GM18907 (cell line): ENCODE measurements around the gene CENPL.
"Not testable (repeated sequence)": the region's sequence is repeated elsewhere in the genome, so short reads cannot be mapped to it uniquely, and the experiment has no call there.

Experiments used
- ATAC-seq: cut with Tn5 transposase; IDR thresholded peaks from one replicate; pipeline ENCODE4 v1.9.1; 2021; ENCODE audit warnings: mild to moderate bottlenecking, moderate library complexity; ENCODE audit not compliant: unreplicated experiment

CENPL gene, protein sequence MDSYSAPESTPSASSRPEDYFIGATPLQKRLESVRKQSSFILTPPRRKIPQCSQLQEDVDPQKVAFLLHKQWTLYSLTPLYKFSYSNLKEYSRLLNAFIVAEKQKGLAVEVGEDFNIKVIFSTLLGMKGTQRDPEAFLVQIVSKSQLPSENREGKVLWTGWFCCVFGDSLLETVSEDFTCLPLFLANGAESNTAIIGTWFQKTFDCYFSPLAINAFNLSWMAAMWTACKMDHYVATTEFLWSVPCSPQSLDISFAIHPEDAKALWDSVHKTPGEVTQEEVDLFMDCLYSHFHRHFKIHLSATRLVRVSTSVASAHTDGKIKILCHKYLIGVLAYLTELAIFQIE

DNA sequence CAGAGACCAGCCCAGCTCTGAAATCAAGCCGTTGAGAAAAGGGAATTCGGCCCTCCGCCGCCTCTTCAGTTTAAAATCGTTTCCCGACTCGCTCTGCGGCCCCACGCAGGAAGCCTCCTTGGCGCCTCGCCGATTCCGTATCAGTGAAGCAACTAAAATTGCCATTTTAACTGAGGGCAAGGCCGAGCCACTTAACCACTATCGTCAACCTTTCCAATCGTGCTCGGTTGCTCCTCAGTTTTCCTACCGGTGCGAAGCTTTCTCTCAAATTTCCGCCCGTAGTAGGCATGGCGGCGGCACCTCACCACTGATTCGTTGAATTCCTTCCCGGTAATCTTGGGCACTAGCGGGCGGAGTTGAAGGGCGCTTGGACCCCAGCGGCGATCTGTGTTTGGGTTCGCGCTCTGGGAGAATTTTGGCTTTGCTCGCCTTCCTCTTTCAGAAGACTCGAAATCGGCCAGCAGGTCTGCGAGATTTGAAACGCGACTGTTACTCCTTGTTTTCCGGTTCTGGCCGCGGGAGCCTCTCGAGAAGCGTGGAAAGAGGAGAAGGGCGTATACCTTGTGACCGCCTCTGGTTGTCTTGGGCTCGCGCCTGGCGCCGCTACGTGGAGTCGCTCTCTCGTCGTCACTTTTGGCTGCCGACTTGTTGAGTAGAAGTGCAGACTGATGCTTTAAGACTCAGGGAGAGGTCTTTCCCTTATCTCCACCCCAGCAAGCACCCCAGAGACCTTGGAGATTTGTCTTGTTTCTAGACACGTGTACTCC lies at the start of gene CENPL, which contains the start of gene DARS2:
Gene CENPL (minus strand): TSS at position 569 of the 767 bp plus-strand sequence. CDS start 13,584 bp downstream, outside the sequence.
Gene DARS2 (plus strand): TSS at position 359 of the 767 bp plus-strand sequence. CDS start 557 bp downstream, outside the sequence.
- peak; percentile 89 for ATAC-seq

DNA sequence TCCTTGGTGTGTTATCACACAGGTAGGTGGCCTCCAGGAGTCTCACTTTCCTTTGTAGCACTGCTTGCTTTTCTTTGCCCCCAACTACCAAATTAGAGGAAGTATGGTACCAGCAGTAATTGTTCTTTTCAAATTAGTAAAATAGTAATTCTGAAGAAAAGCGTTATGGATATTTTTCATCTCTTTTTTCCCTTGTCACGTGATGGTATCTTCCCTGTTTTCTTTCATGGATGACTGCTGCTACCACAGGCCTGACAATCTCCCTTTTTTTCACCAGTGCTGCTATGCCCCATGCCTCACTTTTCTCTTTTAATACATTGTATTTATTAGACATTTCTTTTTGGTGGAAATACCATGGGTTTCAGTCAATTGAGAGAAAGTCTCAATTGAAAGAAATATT lies 46.8 kb upstream of the CENPL start:
- ATAC-seq, result no peak

DNA sequence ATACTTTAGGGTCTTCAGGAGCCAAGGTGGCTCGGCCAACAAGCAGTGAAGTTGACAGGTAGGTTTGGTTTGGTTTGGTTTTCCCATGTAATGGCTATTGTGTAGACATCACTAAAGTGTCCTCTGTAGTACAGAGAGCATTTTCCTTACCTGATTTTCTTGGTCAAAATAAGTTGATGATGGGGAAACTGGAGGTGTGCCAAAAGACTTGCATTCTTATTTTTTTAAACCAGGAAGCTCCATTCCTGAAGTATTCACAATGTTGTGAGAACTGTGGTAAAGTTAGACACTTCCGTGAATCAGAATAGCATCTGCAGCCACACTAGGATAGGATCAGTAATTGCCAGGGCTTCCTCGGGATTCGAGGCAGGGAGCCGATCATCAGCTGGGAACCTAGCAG lies 46.4 kb upstream of the CENPL start:
- no peak for ATAC-seq

DNA sequence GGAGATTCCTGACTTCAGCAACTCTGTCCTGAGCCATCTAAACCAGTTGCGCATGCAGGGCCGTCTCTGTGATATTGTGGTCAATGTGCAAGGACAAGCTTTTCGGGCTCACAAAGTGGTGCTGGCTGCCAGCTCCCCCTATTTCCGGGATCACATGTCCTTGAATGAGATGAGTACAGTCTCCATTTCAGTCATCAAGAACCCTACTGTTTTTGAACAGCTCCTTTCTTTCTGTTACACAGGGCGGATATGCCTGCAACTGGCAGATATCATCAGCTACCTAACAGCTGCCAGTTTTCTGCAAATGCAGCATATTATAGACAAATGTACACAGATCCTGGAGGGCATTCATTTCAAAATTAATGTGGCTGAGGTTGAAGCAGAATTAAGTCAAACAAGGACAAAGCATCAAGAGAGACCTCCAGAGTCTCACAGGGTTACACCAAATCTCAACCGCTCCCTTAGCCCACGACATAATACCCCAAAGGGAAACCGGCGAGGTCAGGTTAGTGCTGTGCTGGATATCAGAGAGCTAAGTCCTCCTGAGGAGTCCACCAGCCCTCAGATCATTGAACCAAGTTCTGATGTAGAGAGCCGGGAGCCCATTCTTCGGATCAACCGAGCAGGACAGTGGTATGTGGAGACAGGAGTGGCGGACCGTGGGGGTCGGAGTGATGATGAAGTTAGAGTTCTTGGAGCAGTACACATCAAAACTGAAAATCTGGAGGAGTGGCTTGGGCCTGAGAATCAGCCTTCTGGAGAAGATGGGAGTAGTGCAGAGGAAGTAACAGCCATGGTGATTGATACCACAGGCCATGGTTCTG lies 45.8 kb upstream of the CENPL start:
- ATAC-seq, result no peak

DNA sequence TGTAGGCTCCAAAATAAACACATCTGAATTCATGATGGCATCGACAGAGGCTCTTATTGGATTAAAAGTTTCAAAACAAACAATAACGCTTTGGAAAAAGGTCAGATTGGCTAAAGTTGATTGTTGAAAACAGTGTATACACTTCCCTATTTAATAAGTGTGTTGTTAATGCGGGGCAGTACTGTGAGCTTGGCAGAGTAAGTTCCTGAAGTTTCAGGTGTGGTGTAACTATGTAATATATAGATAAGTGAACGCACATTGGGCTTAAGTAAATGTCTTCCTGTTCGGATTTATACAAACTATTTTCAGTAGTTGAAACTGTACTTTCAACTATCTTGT lies 44.3 kb upstream of the CENPL start:
- no peak for ATAC-seq

DNA sequence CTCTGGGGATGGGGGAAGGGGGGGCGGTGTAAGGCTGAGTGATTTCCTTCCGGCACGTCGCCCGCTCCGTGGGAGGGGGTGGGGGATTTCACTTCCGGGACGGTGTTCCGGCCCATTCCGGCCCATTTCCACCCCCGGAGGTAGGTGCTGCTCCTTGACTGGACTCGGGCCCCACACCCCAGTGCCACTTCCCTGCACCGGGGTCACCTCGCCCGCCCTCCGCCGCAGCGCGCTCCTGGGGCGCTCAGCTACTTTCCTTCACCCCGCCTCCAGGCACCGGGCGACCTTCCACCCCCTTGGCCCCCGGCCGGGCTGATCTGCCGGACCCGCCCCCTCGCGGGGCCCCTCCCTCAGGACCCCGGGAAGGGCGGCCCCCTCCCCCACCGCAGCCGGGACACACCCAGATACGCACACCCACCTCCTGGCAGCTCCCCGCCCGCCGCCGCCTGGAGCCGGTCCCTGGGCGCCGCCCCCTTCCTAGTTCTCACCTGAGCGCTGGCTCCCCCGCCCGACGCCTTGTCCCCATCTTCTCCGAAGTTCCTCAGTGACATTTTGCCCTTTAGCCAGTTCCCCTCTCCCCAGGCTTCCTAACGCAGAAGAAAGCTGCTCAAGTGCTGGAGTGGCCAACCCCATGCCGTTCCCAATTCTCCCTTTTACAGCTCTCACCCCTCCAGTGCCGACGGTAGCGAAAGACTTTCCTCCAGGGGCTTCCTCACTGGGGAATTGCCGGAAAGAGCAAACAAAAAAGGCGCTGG lies 43.8 kb upstream of the CENPL start, which contains the start of gene ZBTB37:
Gene ZBTB37 (plus strand): TSS at position 115 of the 755 bp plus-strand sequence. CDS start 1,846 bp downstream, outside the sequence.
- peak; percentile 67 for ATAC-seq

DNA sequence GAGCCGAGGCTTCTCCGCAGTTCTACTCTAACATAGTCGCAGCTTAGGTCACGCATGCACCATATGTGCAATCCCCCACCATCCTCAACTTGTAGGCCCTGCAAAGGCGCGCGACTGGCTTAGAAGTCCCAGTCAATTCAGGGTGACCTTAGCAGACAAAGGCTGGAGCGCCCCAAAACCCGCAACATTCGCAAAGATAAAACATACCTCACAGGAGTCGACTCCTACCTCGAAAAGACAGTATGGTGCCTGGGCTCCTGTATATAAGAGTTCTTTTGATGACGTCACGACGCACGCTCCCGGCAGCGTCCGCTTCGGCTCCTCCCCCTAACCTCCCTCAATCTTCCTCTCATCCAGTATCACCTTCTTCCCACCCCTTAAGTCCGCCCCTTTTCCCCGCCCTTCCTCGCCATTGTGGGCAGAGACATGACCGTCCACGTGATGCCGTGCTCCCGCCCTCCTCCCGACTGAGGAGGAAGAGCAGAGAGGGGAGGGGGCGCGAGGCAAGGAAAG lies 43.1 kb upstream of the CENPL start, which contains the start of gene GAS5:
Gene GAS5 (minus strand): TSS at position 237 of the 513 bp plus-strand sequence.
- peak; percentile 79 for ATAC-seq

DNA sequence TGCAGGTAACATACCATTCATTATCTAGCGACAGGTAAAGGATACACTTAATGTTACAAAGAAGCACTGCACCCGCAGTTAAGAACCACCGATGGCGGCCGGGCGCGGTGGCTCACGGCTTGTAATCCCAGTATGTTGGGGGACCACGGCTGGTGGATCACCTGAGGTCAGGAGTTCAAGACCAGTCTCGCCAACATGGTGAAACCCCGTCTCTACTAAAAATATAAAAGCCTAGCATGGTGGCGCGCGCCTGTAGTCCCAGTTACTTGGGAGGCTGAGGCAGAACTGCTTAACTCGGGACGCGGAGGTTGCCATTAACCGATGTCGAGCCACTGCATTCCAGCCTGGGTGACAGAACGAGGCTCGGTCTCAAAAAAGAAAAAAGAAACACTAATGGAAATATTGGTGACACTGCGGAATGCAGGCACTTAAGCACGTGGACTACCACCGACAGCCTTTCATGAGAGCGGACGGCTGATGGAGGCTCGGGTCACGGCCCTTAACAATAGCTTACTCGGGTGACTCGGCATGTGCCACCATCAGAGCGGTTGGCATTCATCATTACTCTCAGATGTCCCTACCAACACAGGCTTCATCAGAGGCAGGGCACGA lies 42.6 kb upstream of the CENPL start:
- ATAC-seq, result no peak

DNA sequence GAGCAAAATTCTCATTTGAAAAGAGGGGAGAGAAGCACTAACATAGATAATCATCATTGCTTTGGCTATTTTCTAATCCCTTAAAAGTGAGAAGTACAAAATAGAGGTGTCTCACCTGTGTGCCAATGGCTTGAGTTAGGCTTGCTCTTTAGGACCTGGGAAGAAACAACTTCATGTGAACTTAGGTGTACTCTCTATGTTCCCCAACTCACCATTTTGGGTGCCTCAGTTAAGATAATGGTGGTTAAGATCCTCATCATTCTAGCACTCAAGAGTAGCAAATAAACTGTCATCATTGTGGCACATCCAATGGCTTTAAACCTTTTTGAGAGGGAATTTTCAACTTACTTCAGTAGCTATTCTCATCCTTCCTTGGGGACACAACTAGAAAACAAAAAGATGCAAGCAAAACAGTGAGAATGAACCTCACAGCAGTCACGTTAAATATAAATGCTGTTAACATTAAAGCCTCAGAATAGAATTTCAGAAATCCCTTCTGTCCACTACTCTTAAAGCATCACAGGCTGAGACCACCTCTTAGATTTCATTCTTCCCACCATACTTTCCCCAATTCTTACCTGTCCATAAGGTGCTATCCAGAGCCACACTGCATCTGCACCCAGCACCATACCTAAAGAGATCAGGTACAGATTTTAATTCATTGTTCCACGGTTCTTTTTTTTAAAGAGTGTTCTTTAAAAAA lies 41.9 kb upstream of the CENPL start:
- ATAC-seq, result no peak

DNA sequence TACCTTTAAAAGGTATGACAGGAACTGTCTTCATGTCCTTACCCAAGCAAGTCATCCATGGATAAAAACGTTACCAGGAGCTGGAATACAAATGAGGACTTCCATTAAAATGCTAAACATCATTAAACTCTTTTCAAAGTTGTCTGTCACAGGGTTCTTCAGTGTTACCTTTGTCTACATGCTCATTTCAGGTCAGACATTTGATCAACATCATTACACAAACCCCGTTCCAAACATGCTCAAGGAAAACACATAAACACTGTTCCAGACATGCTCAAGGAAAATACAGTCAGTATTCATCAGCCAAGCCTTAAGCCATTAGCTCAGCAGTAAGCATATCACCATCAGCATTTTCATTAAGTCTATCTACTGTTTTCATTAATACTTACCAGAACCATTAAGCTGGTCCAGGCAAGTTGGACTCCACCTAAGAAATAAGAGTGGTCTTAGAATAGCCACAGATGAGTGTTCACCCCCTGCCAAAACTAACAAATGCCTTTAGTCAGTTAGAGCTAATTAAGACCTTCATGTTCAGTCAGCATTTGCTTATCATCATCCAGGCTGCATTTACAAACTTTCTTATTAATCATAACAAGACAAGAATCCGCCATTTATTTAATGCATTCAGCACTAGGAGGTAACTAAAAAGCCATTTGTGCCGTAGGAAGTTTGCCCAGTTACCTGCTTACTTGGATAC lies 40.9 kb upstream of the CENPL start:
- no peak for ATAC-seq

DNA sequence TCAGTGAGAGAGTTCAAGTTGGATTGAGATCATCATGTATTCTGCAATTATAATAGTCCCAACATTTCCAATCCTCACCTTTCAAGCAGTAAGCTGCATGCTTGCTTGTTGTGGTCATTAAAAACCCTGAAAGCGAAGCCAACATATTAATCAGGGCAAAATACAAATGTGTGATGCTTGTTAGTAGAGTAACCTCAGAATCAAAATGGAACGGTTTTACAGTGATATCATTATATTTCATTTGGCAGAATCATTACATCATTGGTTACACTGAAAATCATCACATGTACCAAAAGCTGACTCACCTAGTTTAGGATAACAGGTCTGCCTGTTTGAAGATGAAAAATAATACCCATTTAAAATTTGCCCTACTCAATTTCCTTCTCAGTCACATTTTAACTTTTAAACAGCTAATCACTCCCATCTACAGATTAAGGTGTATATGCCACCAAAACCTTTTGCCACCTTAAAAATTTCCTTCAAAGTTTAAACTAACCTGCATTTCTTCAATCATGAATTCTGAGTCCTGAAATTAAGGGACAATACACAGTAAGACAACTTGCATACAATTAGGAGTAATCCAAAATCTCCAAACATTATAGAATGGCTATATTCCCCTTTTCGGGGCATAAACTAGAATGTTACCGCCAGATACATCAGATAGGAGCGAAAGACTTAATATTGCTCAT lies 39.6 kb upstream of the CENPL start:
- no peak for ATAC-seq

DNA sequence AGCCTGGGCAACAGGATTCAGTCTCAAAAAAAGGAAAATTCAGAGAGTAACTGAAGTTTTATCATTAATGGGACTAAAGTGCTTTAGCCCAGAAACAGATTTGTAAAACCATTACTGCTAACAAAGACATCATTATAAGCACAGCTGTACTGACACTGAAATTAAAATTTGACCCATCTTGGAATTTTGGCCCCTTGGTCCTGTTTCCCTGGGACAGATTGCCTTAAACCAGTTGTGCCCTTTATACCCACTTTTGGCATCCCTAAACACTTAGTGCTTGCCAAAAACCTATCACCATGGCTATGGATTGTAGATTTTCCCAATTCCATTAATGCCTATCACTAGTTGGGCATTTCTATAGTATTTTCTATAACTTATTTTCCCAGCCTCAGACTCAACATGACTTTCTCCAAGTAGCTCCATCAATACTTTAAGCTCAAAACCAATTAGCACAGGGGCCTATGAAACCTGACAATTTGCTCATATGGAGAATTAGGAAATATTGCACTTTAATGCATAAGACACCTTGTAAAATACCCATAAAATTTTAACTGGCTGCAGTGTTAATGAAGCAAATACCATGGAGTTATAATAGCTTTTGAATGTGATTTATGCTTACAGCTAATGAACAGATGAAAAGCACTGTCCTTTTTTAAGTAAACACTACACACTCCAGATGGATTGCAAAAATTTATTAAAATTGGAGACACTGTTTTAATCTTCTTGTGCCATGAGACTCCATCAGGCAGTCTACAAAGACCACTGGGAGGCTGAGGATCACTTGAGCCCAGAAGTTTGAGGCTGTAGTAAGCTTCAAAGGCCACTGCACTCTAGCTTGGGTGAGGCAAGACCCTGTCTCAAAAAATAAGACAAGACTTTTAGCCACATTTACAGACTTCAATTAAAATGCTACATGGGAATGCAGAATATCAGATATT lies 38.8 kb upstream of the CENPL start:
- ATAC-seq, result no peak

DNA sequence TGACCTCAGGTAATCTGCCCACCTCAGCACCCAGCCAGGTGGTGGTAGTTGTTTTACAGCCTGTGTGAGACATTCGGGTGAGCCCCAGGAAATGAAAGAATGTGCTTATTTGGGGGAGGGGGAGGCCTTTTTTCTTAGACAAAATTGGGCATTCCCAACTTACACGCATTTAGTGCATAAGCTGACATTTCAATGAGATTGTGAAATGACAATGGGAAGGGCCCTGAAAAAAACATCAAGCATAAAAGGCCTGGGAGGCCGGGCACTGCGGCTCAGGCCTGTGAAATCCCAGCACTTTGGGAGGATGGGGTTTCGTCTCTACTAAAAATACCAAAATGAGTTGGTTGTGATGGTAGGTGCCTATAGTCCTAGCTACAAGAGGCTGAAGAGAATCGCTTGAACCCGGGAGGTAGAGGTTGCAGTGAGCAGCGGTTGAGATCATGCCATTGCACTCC lies 38.1 kb upstream of the CENPL start:
- no peak for ATAC-seq

DNA sequence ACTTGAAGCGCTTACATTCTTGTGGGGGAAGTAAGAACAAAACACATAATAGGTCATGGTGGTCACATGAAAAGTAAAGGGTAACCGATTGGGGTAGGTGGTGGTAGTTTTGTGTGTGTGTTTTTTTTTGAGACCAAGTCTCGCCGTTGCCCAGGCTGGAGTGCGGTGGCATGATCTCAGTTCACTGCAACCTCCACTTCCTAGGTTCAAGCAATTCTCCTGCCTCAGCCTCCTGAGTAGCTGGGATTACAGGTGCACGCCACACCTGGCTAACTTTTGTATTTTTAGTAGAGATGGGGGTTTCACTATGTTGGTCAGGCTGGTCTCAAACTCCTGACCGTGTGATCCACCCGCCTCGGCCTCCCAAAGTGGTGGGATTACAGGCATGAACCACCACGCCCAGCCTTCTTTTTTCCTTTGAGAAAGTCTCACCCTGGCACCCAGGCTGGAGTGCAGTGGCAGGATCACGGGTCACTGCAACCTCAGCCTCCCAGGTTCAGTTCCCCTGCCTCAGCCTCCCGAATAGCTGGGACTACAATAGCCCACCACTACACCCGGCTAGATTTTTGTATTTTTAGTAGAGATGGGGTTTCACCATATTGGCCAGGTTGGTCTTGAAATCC lies 37.6 kb upstream of the CENPL start:
- ATAC-seq, result not testable (repeated sequence)

DNA sequence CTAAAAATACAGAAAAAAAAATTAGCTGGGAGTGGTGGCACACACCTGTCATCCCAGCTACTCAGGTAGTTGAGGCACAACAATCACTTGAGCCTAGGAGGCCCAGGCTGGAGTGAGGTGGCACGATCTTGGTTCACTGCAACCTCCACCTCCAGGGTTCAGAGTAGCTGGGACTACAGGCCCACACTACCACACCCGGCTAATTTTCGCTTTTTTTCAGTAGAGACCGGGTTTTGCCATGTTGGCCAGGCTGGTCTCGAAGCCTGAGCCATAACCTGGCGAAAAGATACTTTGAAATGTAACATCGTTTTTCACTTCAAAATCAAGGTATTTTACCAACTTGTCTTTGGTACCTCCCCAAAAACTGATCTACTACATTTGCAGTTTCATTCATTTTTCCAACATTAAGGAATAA lies 37.1 kb upstream of the CENPL start:
- no peak for ATAC-seq

DNA sequence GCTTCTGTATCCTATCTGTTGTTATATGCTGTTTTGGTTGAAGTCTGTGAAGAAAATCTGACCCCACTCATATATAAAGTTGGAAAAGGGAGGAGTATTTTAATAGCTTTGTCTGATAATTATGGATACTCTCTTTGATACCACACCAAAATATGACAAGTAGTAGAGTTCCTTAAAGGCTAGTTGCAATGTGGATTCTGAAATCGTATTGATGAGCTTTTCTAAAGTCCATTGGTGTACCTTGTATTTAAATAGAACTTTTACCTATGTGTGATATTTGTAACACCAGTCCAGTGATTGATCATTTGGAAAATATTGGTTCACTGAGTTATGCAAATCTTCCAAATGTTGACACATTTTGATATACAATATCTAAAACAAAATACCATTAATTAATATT lies 35.4 kb upstream of the CENPL start:
- no peak for ATAC-seq
